T-helper 17 cell (primary cell): ENCODE data around the gene RCE1. TPM values are rescaled to one million over a fixed set of nuclear protein-coding genes. Genes with fewer than 3 reads are reported as not detected.
A peak's percentile ranks its signal among the peaks of the same experiment; 100 is the strongest.

Experiments used
- ATAC-seq: fragments of 150-1000 bp; cut with Tn5 transposase; 2 replicates; pipeline ENCODE4 v1.10.0; 2021; ENCODE audit warnings: mild to moderate bottlenecking, moderate library complexity
- DNase-seq, 3 donors: peaks; one replicate each; pipeline versions ENCODE4 v3.0.0 to v3.0.0-alpha.2; 2020 to 2021
- H3K9me3 ChIP-seq: one replicate; pipeline ENCODE4 v1.7.0; 2013; ENCODE audit warnings: low read length, mild to moderate bottlenecking; ENCODE audit not compliant: control insufficient read depth, poor library complexity, severe bottlenecking
- H3K27ac Mint-ChIP-seq: one replicate; pipeline ENCODE4 v1.8.0; 2022; ENCODE audit warnings: mild to moderate bottlenecking, moderate library complexity, mixed read lengths
- H3K27me3 Mint-ChIP-seq: one replicate; pipeline ENCODE4 v1.8.0; 2022; ENCODE audit warnings: mixed read lengths
- H3K36me3 Mint-ChIP-seq: one replicate; pipeline ENCODE4 v1.8.0; 2022; ENCODE audit warnings: low read depth, mixed read lengths
- H3K4me1 Mint-ChIP-seq: one replicate; pipeline ENCODE4 v1.8.0; 2022; ENCODE audit warnings: mild to moderate bottlenecking, mixed read lengths
- H3K4me3 Mint-ChIP-seq: one replicate; pipeline ENCODE4 v1.8.0; 2022; ENCODE audit warnings: mild to moderate bottlenecking, moderate library complexity, mixed read lengths
- total RNA-seq, 4 donors: library from RNA in 2 of 4; stranded (reverse) in 2 of 4; gene quantifications; one replicate each; pipeline ENCODE4 v1.2.3 and lab custom pipeline; 2022 to 2026

The RCE1 gene
- total RNA-seq, 2 donors from 2014 or later, result 36.2 to 41.6 TPM

DNA sequence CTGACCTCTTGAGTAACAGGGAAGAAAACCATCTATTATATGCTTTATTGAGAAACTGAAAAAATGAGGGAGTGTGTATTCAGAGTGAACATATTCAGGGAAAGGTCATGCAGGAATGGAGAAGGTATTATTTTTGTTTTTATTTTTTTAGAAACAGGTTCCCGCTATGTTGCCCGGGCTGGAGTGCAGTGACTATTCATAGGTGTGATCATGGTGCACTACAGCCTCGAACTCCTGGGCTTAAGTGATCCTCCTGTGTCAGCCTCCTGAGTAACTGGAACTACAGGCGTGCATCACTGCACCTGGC is 8.7 kb upstream of the RCE1 start:
- Mint-ChIP-seq H3K4me1 (peaks cover 15% of the 10 kb centered on the region), H3K36me3 (no peaks in the 10 kb centered on the region), H3K27me3 (no peaks in the 10 kb centered on the region), H3K27ac (no peak overlapping the region), H3K4me3 (no peak overlapping the region)
- DNase-seq, result no peak
- H3K9me3 ChIP-seq, result no peaks in the 10 kb centered on the region
- ATAC-seq, result no peak

DNA sequence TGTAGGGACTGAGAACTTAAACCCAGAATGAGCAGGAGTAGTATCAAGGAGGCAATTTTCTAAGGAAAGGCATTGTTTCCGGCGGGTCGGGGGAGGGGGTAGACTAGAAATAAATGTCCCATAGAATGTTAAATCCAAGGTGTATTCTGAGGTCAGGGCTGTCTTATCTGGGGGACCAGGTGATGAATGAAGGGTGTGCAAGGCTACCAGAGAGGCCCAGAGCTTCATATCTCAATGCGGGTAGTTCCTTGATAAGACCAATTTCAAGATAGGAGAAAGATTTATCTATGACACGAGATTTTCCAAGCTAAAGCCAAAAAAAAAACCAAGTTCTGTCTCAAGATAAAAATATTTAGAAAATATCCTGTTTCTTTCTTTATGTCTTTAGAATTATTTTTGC is 8.3 kb upstream of the RCE1 start:
- Mint-ChIP-seq H3K36me3 (no peaks in the 10 kb centered on the region), H3K27ac (no peak overlapping the region), H3K4me3 (no peak overlapping the region), H3K27me3 (no peaks in the 10 kb centered on the region), H3K4me1 (peaks cover 15% of the 10 kb centered on the region)
- no peaks in the 10 kb centered on the region for H3K9me3 ChIP-seq
- no peak for DNase-seq
- no peak for ATAC-seq

DNA sequence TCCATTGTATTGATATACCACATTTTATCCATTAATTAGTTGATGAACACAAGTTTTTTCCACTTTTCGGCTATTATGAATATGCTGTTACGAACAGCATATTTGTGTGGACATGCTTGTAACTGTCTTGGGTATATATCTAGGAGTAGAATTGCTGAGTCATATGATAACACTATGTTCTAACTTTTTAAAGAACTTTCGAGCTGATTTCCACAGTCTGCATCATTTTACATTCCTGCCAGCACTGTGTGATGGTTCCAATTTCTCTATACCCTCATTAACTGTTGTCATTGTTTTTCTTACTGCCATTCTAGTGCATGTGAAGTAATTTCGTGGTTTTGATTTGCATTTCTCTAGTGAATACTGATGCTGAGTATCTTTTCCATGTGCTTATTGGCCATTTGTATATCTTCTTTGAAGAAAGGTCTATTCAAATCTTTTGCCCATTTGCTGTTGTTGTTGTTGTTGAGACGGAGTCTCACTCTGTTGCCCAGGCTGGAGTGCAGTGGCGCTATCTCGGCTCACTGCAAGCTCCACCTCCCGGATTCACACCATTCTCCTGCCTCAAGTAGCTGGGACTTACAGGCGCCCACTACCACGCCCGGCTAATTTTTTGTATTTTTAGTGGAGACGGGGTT is 7.4 kb upstream of the RCE1 start:
- no peaks in the 10 kb centered on the region for H3K9me3 ChIP-seq
- H3K27me3 Mint-ChIP-seq, result no peaks in the 10 kb centered on the region
- H3K4me3 Mint-ChIP-seq, result no peak overlapping the region
- H3K36me3 Mint-ChIP-seq, result peaks cover 2% of the 10 kb centered on the region
- peaks cover 23% of the 10 kb centered on the region for H3K4me1 Mint-ChIP-seq
- DNase-seq (no peak), ATAC-seq (no peak)
- H3K27ac Mint-ChIP-seq, result peak overlapping the region; percentile 54

DNA sequence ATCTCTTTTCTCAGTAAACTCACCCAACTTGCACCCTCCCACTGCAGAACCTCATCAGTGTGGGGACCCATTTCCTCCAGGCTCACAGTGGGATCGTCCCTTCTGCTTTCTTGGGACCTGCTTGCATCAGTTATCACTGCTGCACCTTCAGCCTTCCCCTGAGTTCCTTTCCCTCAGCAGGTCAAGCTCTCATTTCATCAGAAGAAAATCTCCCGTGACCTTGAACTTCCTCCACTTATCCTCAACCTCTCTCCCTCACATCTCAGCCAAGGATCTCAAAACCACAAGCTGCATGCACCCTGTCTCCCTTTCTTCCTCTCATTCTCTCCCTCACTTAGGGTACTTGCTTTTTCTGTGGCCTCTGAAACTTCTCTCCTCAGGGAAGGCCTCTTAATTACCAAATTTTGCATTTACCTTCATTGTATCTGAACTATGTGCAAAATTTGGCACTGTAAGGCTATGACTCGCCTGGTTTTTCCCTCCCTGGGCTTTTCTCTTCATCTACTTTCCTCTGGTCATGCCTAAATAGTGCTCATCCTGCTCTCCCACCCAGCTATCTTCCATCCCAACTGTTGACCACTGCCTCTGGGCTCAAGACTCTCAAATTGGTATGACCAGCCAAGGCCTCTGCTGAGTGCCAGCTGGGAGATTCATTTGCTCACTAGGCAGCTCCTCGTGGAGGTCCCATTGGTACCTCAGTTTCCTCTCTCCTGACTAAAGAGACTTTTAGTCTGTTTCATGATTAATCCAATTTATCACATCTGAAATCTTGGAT is 2.7 kb upstream of the RCE1 start:
- Mint-ChIP-seq H3K36me3 (peaks cover 2% of the 10 kb centered on the region), H3K27me3 (no peaks in the 10 kb centered on the region), H3K4me1 (peaks cover 41% of the 10 kb centered on the region), H3K27ac (peak overlapping the region; percentile 95), H3K4me3 (peak overlapping the region; percentile 56)
- ATAC-seq (no peak), DNase-seq (no peak)
- H3K9me3 ChIP-seq, result no peaks in the 10 kb centered on the region

DNA sequence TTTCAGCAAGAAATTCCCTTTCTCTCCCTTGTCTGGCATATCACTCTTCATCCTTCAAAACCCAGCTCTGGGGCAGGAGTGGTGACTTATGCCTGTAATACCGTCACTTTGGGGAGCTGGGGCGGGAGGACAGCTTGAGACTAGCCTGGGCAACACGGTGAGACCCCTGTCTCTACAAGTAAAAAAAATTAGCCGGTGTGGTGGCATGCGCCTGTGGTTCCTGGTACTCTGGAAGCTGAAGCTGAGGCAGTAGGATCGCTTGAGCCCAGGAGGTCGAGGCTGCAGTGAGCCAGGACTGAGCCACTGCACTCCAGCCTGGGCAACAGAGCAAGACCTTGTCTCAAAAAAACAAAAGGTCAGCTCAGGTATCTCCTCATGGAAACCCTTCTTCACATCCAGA is 1.4 kb upstream of the RCE1 start:
- H3K9me3 ChIP-seq, result no peaks in the 10 kb centered on the region
- Mint-ChIP-seq H3K27ac (peak overlapping the region; percentile 95), H3K4me3 (peak overlapping the region; percentile 96), H3K4me1 (peaks cover 43% of the 10 kb centered on the region), H3K36me3 (peaks cover 2% of the 10 kb centered on the region), H3K27me3 (no peaks in the 10 kb centered on the region)
- no peak for ATAC-seq
- DNase-seq, result no peak

DNA sequence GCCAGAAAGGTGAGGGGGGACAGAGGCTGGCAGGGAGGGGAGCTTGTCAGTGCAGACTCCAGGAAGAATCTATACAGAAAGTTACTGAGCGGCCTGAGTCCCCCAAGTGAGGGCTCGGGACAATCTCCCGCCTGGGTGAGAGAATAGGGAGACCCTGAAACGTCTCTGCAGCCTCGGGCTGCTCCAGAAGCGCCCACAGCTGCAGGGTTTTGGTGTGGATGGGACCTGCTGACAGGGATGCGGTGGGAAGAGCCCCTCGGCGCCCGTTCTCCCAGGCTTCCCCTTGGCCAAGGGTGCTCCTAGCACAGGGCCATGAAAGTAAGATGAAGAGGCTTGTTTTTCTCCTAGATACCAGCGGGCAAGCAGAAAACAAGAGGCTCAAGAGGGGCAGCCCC is 743 bp upstream of the RCE1 start:
- DNase-seq, result no peak

DNA sequence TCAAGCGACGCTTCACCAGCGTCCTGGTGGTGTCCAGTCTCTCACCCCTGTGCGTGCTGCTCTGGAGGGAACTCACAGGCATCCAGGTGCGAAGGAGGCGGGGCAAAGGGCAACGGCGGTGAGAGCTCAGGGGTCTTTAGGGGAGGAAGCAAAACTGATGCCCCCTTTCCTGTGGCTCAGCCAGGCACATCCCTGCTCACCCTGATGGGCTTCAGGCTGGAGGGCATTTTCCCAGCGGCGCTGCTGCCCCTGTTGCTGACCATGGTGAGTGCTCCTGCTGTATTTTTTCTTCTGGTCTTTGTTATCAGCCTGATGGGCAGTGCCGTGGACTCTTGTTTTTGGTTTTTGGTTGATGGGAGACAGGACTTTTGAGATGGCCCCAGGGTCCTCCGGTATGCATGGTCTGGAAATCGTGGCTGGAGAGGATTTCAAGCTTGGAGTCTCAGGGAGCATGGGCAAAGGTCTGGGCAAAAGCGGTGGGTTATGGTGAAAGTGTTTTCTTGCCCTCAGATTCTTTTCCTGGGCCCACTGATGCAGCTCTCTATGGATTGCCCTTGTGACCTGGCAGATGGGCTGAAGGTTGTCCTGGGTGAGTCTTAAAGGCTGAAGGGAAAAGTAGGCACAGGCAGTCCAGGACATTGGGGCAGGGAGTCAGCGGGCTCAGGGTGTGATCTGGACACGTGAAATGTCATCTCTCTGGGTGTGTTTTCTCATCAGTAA is 695 bp downstream of the RCE1 start:
- DNase-seq, result no peak
- Mint-ChIP-seq H3K27ac (peak overlapping the region; percentile 95), H3K27me3 (no peaks in the 10 kb centered on the region), H3K4me3 (peak overlapping the region; percentile 96), H3K4me1 (peaks cover 42% of the 10 kb centered on the region), H3K36me3 (peaks cover 2% of the 10 kb centered on the region)
- no peak for ATAC-seq
- H3K9me3 ChIP-seq, result no peaks in the 10 kb centered on the region

More for the DNA sequence above, 743 bp upstream of the RCE1 start:
- H3K9me3 ChIP-seq, result no peaks in the 10 kb centered on the region
- H3K27me3 Mint-ChIP-seq, result no peaks in the 10 kb centered on the region
- peak overlapping the region; percentile 96 for H3K4me3 Mint-ChIP-seq
- H3K27ac Mint-ChIP-seq, result peak overlapping the region; percentile 95
- H3K4me1 Mint-ChIP-seq, result peaks cover 43% of the 10 kb centered on the region
- H3K36me3 Mint-ChIP-seq, result peaks cover 2% of the 10 kb centered on the region
- no peak for ATAC-seq

DNA sequence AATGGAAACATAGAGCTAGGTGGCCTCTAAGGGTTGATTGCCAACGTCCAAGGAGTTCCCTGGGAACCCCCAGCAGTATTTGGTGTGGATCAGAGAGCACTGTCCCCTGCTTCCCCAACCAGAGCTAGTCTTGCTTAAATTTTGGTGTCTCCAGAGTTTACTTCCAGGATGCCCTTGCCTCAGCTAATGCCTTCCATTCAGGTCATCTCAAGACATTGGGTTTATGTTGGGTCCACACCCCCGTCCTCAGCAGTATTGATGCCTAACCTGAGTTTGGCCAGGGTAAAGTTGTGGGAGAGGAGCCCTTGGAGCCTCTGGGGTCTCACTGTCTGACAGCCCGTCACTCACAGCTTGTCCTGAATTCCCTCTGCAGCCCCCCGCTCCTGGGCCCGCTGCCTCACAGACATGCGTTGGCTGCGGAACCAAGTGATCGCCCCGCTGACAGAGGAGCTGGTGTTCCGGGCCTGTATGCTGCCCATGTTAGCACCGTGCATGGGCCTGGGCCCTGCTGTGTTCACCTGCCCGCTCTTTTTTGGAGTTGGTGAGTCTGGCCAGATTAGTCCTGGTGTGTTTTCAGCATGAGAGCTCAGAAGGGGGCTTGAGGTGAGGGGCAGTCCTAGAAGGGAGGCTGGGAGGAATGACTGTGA is 1.4 kb downstream of the RCE1 start:
- ATAC-seq, result no peak
- peaks cover 2% of the 10 kb centered on the region for H3K36me3 Mint-ChIP-seq
- H3K4me1 Mint-ChIP-seq, result peaks cover 36% of the 10 kb centered on the region

DNA sequence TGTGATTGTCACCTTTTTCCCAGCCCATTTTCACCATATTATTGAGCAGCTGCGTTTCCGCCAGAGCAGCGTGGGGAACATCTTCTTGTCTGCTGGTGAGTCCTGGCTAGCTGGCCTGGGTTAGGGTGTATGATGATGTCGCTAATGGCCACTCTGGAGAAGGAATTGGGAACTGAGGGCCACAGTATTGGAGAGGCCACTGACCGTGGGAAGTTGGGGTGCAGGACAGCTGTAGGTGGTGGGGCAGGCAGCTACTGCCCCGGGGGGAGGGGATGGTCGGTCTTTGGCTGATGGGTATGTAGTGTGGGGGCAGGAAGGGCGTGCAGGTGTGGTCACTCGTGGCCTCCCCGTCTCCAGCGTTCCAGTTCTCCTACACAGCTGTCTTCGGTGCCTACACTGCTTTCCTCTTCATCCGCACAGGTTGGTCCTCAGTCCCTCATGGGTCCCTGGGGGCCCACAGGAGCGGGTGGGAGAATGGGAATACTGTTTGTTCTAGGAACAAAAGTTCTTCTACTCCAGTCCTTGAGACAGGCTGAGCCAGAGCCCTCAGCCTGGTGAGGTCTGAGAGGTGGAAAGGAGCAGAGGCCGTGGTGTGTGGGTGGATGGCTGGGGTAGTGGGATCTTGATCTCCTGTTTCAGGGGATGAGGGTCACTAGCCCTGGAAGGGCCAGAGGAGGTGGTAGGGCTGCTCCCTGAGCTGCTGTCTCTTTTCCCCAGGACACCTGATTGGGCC is 2.1 kb downstream of the RCE1 start:
- Mint-ChIP-seq H3K4me1 (peaks cover 33% of the 10 kb centered on the region), H3K36me3 (peaks cover 2% of the 10 kb centered on the region), H3K4me3 (no peak overlapping the region), H3K27me3 (no peaks in the 10 kb centered on the region), H3K27ac (no peak overlapping the region)
- ATAC-seq (no peak), DNase-seq (peak in 1 of 3 donors; percentile 5)
- no peaks in the 10 kb centered on the region for H3K9me3 ChIP-seq

More for the DNA sequence above, 1.4 kb downstream of the RCE1 start:
- Mint-ChIP-seq H3K27ac (peak overlapping the region; percentile 95), H3K27me3 (no peaks in the 10 kb centered on the region), H3K4me3 (peak overlapping the region; percentile 96)
- DNase-seq, result no peak
- H3K9me3 ChIP-seq, result no peaks in the 10 kb centered on the region

DNA sequence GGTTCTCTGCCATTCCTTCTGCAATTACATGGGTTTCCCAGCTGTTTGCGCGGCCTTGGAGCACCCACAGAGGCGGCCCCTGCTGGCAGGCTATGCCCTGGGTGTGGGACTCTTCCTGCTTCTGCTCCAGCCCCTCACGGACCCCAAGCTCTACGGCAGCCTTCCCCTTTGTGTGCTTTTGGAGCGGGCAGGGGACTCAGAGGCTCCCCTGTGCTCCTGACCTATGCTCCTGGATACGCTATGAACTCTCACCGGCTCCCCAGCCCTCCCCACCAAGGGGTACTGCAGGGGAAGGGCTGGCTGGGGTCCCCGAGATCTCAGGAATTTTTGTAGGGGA is 2.6 kb downstream of the RCE1 start:
- no peaks in the 10 kb centered on the region for H3K27me3 Mint-ChIP-seq
- no peaks in the 10 kb centered on the region for H3K36me3 Mint-ChIP-seq
- no peak overlapping the region for H3K4me3 Mint-ChIP-seq
- DNase-seq (peak in 1 of 3 donors; percentile 6), ATAC-seq (no peak)
- H3K9me3 ChIP-seq, result no peaks in the 10 kb centered on the region
- H3K4me1 Mint-ChIP-seq, result peaks cover 30% of the 10 kb centered on the region
- H3K27ac Mint-ChIP-seq, result no peak overlapping the region

DNA sequence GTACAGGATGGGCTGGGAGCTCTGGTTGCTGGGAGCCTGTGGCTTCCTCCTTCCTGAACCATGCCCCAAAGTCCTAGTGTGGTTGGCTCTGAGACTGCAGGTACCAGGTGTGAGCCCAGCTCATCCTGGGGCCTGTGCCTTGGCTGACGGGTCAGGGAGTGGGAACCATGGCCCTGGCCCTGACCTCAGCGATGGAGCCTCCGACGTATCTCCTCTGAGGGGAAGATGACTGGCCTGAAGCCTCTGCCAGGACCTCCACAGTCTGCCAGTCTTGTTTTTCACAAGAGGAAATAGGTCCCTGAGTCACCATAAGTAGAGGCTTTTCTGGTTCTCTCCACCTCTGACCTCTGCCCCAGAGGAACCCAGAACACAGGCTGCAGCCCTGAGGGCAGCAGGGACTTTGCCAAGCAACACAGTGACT is 3.4 kb downstream of the RCE1 start:
- H3K27me3 Mint-ChIP-seq, result no peaks in the 10 kb centered on the region
- DNase-seq (no peak), ATAC-seq (no peak)
- H3K4me3 Mint-ChIP-seq, result no peak overlapping the region
- H3K9me3 ChIP-seq, result no peaks in the 10 kb centered on the region
- H3K4me1 Mint-ChIP-seq, result peaks cover 26% of the 10 kb centered on the region
- H3K27ac Mint-ChIP-seq, result no peak overlapping the region
- H3K36me3 Mint-ChIP-seq, result no peaks in the 10 kb centered on the region

DNA sequence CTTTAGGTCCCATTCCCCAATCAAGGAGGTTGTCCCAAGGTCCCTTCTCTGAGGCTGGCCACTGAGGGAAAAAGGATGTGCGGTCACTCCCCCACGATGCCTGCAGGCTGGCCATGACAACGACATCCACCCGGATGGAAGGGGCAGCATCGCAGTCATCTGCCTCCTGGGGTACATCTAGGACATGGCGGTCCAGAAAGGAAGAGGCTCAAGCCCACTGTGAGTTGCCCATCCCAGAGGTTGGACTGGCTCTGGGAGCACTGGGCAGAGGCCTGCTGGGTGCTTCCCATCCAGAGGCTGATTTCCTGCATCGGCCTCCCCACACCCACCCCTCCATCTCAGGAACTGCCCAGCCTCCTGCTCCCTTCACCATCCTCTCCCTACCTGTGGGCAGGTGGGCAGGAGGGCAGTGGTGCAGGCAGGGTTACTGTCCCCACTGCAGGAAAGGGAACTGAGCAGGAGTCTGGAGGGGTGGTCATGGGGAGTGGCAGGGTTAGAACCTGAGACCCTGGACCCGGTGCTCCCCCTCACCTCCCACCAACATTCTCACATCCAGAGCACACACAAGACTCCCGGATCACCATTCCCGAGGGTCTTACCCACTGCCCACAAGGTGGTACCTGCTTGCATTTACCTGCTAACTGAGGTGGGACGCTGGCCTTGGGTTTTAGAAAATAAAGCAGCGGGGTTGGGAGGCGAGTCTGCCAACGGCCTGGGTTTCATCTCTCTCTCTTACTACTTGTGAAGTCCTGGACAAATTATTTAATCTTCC is 4.4 kb downstream of the RCE1 start:
- Mint-ChIP-seq H3K4me3 (no peak overlapping the region), H3K27me3 (no peaks in the 10 kb centered on the region), H3K27ac (no peak overlapping the region), H3K36me3 (no peaks in the 10 kb centered on the region), H3K4me1 (peaks cover 21% of the 10 kb centered on the region)
- H3K9me3 ChIP-seq, result no peaks in the 10 kb centered on the region
- ATAC-seq (no peak), DNase-seq (peak in 2 of 3 donors; percentile 3 to 4)
